ENCODE results near the gene ABCB8.

Gene ABCB8

DNA sequence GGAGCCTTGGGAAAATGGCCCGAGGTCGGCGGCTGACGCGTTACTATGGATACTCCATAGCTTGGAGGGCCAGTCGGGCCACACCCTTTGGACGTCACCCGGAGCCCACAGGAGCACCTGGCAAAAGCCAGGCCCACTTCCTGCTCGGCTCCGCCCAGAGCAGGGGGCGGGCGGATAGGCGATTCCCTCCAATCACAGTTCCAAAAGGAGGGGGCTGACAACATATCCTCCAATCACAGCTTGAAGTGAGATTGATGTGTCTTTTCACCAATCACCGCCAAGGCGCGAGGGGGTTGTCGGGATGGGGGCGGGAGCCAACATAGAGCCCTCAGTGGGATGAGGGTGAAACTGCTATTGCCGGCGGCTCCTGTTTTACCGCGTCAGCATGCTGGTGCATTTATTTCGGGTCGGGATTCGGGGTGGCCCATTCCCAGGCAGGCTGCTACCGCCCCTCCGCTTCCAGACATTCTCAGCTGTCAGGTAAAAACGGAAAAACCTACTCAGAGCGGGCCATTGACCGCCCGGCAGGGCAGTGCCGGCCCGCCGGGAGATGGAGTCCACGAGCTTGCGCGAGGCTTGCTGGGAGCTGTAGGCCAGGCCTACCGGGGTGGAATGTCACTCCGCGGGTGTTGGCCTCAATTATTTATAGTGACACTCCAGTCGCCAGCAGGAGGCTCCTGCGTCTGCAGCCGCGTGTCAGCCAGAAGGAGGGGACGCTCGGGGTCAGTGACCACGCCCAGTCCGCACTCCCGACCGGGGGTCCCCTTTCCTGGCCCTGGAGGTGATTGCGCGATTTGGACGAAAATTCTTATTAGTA, at the start of gene ABCB8:
Gene ABCB8 (plus strand): TSS at position 320 of the 817 bp plus-strand sequence. CDS start 66 bp downstream, at position 386.
- peak; percentile 92 to 93 for DNase-seq

DNA sequence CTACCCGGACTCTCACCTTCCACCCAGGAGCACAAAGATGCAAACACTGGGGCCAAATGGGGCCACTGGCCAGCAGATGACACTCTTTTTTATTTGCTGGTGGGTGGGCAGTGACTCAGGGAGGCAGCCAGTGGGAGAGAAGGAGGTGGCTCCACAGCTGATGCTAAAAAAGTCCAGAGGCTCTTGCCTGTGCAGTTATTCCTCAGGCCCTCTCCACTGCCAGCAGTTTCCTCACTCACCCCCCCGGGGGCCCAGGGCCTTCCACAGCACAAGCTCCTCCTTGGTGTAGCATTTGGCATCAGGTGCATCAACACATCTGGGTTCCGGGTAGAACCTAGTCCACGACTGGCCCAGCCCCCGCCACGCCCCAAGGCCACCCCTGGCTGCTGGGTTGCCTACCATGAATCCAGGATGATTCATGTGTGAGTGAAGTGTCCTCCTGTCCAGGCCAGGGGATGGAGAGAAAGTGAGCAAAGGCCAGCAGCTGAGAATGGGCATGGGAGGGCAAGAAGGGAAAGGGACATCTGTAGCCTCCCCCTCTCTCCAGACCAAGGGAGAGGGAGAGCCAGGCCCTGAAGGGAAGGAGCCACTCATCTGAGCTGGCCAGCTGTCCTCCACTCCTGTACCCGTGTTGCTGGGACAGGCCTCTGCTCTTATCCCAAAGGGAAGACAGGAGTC, 48.4 kb upstream of the ABCB8 start:
- DNase-seq: no peak

DNA sequence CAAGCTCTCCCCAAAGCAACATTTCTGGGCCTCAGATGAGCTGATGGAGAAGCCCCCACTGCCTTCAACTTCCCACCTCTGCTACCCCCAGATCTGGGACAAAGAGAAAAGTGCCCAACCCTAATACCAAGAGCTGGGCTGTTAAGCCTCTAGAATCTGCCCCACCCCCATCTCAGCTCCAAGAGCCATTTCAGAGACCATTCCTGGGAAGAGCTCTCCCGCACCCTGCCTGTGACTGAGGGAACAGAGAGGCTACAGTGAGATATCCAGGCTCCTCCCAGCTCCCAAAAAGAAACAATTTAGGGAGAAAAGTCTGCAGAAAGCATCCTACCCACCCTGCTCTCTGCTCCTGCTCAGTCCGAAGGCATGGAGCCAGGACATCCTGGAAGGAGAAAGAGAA, 47.6 kb upstream of the ABCB8 start:
- DNase-seq: no peak

DNA sequence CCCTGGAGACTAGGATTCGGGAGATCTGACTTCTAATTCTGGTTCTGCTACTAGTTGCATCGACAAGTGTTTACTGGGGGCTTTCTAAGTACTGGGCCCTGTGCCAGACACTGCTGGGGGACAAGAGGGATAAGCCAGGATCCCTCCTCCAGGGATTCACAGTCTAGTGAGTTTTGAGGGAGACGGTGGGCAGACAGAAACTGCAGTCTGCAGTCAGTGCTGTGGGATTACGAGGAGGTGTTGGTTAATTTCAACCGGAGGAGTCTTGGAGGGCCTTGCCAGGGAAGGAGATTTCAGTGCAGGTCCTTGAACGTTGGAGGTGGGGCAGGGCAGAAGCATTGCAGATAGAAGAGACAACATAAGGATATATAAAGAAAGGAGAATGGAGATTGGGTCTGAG, 46.6 kb upstream of the ABCB8 start:
- DNase-seq: no peak

DNA sequence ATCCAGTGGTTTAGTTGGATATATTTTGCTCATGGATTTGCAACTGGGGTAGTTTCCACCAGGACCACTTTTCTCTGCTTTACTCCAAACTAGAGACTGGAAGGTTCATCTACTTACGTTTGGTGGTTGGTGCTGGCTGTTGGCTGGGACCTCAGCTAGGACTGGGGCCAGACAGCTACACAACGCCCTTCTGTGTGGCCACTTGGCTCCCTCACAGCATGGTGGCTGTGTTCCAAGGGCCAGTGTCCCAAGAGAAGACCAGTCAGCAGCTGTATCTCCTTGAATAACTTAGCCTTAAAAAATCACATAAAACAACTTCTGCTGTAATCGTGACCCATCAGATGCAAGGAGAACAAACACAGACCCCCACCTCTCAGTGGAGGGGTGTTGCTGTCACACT, 45.9 kb upstream of the ABCB8 start:
- no peak for DNase-seq

DNA sequence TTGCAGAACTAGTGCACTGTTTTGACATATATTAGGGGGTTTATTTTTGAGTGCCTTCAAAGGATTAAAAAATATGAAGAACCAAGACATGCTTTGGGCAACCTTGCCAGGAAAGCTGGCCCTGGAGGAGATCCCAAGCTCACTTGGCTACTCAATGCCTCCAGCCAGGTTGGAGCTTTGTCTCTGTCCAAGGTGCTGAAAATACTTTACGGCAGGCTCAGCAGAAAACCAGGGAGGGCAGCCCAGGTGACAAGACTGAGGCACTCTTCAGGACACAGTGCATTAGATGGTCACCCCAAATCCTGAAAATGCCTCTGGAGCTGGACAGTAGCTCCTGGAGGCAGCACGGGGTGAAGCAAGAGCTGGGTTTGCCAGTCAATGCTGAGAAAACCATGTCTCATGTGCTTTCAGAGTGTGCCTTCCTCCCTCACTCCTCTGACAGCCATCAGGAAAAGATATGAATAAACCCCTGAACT, 44.3 kb upstream of the ABCB8 start:
- no peak for DNase-seq

DNA sequence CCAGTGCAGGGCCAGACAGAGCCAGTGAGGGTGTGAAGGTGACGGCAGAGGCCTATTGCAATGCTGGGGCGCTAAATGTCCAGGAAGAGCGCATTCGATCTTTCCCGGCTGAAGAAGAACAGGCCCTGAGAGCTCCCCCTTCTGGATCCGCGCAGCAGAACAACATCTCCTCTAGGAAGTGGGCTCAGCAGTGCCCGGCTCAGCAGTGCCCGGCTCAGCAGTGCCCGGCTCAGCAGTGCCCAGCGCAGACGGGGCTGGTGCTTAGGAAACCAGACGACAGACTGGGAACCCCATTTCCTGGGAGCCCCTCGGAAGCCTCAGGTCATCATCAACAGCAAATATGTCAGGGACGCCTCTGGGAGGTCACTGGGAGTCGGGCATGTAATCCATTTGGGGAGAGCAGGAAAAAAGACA, 42.1 kb upstream of the ABCB8 start:
- DNase-seq: peak in 1 of 2 donors; percentile 62

DNA sequence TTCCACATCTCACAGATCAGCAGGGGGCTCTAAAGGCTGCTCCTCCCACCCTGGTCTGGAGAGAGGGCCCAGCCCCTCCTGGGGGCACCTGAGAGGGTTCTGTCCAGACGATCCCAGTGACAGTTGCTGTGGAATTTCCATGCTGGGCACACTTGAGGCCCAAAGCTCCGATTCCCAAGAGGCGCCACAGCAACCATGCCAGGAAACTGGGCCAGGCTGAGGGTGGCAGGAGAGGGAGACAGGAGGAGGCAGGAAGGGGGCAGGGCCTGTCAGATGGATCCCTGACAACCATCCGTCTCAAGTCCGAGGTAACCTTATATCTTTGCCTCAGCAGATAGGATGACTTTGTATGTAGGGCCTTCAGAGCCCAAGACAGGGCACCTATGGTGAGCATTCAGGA, 41.7 kb upstream of the ABCB8 start:
- DNase-seq: no peak

DNA sequence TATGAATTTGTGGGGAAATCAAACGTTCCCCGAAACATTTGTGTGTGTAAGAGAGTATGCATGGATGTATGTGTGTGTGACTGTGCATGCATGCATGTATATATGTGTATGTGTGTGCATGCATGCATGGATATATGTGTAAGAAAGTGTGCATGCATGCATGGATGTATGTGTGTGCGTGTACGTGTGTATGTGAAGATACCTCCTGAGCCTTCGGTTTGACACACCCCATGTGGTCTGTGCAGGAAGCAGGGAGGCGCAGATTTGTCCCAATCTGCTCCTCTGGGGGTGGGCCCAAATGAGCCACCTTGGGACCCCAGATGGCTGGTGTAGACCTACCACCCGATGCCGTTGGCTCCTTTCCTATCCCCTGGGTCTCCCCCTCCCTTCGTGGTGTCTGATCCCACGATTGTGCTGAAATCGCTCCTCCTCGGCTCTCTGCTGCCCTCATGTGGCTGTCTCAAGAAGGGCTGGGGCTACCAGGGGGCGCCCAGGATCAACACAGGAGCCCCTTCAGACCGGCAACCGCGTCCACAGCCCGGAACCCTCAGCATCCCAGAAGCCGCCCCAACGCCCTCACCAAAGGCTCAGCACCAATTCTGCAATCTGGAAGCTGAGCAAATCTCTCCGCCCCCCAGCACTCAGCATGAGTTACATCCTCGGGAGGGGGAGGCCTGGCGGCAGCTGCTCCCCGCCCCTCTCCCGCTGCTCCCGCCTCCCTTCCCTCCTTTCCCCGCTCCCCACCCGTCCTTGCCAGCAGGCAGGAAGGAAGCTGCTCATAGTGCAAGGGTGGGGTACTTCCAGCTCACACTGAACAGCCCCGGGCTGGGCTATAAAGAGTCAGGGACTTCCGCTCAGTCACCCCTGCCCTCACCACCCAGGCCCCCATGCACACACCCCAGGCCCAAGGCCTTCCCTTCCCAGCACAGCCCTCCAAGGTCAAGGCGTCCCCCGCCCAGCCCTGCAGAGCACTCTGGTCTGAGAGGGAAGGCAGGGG, 39.7 kb upstream of the ABCB8 start:
- peak; percentile 44 to 71 for DNase-seq

DNA sequence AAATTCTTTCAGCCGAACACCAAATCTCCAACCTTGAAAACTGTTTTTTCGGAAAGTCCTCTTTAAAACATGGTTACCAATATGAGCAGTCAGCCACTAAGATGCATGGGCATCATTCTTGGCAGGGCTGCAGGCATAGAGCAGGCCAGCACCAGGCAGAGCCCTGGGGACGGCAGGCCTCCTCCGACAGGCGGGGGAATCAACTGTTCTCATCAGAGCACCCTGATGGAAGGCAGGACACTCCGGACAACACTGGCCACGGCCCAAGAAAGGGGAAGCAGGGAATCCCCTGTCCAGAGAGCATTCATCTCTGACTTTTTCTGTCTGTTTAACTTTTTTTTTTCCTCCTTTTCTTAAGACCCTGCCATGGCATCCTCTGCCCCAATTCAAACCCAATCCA, 38.8 kb upstream of the ABCB8 start:
- no peak for DNase-seq

DNA sequence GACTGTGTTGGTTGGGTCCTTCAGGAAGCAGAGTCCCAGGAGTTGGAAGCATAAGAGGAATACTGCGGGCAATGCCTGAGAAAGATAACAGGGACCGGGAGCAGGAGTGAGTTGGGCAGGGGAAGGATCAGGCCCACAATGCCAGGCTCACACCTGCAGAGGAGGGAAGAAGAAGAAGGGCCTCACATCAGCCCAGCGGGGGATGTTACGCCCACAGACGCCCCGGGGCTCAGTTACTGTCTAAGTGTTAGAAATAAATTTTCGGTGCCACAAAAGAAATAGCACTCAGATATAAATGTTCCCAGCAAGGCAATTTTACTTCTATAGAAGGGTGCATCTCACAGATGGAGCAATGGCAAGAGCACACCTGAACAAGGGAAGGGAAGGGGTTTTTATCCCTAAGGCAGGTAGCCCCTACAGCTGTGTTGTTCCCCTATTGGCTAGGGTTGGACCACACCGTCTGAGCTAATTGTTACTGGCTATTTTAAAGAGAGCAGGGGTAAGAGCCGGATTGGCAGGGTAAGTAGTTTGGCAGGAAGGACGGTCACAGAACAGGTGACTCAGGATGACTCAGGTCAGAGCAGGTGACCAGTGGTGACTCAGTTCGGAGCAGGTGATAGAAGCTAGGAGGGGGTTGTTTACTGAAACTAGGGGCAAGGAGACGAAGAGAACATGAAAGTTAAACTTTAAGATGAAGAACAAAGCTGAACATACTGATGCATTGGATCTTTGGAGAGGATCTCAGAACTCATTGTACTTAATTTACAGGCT, 37.6 kb upstream of the ABCB8 start, which contains the start of gene NOS3:
Gene NOS3 (plus strand): TSS at position 602 of the 771 bp plus-strand sequence. CDS start 2,787 bp downstream, outside the sequence.
- DNase-seq: no peak

DNA sequence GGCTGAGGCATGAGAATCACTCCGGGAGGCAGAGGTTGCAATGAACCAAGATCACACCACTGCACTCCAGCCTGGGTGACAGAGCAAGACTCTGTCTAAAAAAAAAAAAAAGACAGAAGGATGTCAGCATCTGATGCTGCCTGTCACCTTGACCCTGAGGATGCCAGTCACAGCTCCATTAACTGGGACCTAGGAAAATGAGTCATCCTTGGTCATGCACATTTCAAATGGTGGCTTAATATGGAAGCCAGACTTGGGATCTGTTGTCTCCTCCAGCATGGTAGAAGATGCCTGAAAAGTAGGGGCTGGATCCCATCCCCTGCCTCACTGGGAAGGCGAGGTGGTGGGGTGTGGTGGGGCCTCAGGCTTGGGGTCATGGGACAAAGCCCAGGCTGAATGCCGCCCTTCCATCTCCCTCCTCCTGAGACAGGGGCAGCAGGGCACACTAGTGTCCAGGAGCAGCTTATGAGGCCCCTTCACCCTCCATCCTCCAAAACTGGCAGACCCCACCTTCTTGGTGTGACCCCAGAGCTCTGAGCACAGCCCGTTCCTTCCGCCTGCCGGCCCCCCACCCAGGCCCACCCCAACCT, 36.1 kb upstream of the ABCB8 start:
- no peak for DNase-seq

DNA sequence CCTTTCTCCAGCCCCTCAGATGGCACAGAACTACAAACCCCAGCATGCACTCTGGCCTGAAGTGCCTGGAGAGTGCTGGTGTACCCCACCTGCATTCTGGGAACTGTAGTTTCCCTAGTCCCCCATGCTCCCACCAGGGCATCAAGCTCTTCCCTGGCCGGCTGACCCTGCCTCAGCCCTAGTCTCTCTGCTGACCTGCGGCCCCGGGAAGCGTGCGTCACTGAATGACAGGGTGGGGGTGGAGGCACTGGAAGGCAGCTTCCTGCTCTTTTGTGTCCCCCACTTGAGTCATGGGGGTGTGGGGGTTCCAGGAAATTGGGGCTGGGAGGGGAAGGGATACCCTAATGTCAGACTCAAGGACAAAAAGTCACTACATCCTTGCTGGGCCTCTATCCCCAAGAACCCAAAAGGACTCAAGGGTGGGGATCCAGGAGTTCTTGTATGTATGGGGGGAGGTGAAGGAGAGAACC, 35.4 kb upstream of the ABCB8 start:
- no peak for DNase-seq

DNA sequence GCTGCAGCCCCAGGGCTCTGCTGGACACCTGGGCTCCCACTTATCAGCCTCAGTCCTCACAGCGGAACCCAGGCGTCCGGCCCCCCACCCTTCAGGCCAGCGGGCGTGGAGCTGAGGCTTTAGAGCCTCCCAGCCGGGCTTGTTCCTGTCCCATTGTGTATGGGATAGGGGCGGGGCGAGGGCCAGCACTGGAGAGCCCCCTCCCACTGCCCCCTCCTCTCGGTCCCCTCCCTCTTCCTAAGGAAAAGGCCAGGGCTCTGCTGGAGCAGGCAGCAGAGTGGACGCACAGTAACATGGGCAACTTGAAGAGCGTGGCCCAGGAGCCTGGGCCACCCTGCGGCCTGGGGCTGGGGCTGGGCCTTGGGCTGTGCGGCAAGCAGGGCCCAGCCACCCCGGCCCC, 34.7 kb upstream of the ABCB8 start:
- no peak for DNase-seq

DNA sequence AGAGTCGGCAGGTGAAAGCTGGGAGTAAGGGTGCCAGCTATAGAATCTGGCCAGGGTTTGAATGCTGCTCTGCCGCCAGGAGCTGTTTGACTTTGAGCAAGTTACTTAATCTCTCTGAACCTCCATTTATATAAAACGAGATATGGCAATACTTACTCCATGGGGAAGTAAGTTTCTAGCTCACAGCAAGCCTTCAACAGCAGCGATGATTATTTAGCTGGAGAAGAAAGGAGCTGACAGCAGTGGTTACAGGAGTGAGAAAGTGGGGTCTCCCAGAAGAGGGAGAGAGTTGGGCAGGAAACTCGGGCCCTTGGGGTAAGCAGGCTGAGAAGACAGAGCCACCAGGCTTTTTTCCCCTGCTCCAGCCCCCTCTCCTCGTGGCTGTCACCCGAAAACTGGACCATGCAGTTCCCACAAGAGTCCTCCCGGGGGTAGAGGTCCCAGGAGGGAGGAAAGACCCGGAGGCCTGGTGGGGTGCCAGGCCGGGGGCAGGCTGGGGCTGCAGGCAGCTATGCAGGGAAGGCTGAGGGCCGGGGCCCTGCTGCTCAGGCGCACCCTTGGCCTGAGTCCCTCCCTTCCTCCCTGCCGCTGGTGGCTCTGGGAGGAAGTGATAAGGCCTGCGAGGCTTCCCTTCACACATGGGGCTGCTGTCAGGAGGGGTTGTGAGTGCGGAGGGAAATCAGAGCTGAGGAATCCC, 34.0 kb upstream of the ABCB8 start:
- peak in 1 of 2 donors; percentile 55 for DNase-seq

DNA sequence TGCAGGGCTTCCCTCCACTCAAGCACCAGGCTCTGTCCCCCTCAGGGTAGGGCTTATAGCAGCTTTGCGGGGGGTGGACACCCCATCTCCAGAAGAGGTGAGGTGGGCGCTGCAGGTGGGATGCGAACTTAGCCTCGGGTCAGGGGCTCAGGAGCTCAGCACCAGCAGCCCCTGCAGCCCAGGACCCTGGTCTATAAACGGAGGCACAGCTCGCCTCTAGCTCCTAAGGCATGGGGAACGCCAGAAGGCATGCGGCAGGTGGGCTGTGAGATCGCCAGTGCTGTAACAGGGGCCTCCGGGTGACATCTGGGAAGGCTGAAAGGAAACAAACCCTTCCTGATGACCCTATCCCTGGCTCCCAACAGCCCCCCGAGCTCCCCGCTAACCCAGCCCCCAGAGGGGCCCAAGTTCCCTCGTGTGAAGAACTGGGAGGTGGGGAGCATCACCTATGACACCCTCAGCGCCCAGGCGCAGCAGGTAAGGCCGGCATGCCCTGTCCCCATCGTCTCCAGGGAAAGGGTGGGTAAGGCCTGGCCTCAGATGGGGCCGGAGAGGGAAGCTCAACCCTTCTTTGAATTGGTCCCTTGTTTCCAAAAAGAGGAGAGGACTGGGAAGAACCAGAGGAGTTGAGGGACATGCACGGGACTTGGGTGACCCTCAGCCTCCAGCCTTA, 33.3 kb upstream of the ABCB8 start:
- DNase-seq: no peak

DNA sequence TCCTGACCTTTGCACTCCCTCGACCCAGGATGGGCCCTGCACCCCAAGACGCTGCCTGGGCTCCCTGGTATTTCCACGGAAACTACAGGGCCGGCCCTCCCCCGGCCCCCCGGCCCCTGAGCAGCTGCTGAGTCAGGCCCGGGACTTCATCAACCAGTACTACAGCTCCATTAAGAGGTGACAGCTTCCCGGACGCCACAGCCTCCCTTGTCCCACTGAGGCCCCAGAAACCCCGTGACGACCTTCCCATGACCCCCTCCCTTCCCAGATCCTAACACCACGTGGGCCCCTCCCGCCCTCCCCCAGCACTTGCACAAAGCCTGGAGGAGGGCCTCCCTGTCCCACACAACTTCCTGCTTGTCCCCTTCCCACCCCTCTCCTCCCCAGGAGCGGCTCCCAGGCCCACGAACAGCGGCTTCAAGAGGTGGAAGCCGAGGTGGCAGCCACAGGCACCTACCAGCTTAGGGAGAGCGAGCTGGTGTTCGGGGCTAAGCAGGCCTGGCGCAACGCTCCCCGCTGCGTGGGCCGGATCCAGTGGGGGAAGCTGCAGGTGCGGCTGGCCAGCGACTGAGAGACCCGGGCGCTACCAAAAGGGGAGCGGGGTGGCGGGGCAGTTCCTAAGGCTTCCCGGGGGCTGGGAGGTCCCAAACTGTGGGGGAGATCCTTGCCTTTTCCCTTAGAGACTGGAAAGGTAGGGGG, 31.7 kb upstream of the ABCB8 start:
- no peak for DNase-seq

DNA sequence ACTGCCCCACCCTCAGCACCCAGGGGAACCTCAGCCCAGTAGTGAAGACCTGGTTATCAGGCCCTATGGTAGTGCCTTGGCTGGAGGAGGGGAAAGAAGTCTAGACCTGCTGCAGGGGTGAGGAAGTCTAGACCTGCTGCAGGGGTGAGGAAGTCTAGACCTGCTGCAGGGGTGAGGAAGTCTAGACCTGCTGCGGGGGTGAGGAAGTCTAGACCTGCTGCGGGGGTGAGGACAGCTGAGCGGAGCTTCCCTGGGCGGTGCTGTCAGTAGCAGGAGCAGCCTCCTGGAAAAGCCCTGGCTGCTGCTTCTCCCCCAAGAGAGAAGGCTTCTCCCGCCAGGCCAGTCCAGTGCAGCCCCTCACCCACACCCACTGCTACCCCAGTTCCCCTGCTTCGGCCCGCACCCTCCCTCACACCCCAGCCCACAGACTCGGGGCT, 31.2 kb upstream of the ABCB8 start:
- no peak for DNase-seq

DNA sequence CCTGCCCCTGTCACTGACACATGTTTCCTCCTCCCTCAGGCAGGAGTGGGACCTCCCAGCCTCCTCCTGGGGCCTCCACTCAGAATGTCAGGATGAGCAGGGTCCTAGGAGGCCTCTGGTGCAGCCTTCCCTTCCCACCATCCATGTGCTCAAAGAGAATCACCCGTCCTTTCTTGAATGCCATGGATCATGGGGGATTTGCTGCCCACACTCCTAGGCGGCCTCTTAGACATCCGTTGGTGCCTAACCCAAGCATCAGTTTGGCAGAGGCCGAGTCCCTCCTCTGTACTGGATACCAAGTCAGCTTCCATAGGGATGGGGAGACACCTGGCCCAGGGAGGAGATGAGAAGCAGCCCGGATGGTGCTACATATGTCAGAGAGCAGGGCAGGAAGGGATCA, 30.4 kb upstream of the ABCB8 start:
- no peak for DNase-seq

DNA sequence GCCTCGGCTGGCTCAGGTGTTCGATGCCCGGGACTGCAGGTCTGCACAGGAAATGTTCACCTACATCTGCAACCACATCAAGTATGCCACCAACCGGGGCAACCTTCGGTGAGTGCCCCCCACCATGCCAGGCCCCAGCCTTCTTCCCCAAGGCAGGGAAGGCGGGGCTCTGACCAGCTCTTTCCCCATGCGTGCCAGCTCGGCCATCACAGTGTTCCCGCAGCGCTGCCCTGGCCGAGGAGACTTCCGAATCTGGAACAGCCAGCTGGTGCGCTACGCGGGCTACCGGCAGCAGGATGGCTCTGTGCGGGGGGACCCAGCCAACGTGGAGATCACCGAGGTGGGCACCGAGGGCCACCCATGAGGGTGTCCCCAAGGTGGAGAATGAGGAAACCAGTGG, 29.9 kb upstream of the ABCB8 start:
- DNase-seq: no peak
